SK-N-SH (cell line): ENCODE measurements around the gene THADA. TPM values are rescaled to one million over a fixed set of nuclear protein-coding genes. Genes with fewer than 3 reads are reported as not detected.

ENCODE experiments used
- CTCF ChIA-PET: fragments of 300-600, 350-600 bp; formaldehyde crosslinking; extraction: SDS; loops from one replicate; lab custom pipeline; 2021; lab: Yijun Ruan, JAX
- POLR2A ChIA-PET: fragments of 350-600 bp; sonication (Branson Sonifier 250); formaldehyde crosslinking; extraction: SDS; loops from one replicate; lab custom pipeline; 2020; ENCODE audit warnings: antibody characterized with exemption, inconsistent platforms; lab: Yijun Ruan, JAX
- DNase-seq: peaks from one replicate; pipeline ENCODE4 v3.0.0; 2012
- H2AFZ ChIP-seq: fragments of 200-600 bp; sonication (generic); 2 replicates; pipeline ENCODE4 v1.8.1; 2016; ENCODE audit warnings: antibody characterized with exemption, mild to moderate bottlenecking, low read depth
- H3F3A ChIP-seq: fragments of 200-600 bp; sonication (generic); replicated peaks from 2 replicates; pipeline ENCODE3; 2016; ENCODE audit warnings: antibody characterized with exemption, mild to moderate bottlenecking; ENCODE audit not compliant: insufficient read depth
- H3K27ac ChIP-seq, 2 experiments: fragments of 200-500 bp in 1 of 2; fragments of 200-600 bp in 1 of 2; sonication (Bioruptor generic) in 1 of 2; sonication (generic), shearing (Covaris generic) in 1 of 2; 2 replicates each; pipeline versions ENCODE4 v1.5.1 to v1.6.1; 2014 to 2016; ENCODE audit warnings: low read depth in 2 of 2, inconsistent platforms in 1 of 2, low read length in 1 of 2, mild to moderate bottlenecking in 1 of 2, mixed read lengths in 1 of 2
- H3K27me3 ChIP-seq: fragments of 200-600 bp; sonication (generic), shearing (Covaris generic); 2 replicates; pipeline ENCODE4 v1.6.1; 2016; ENCODE audit warnings: mixed run types; ENCODE audit not compliant: insufficient read depth
- H3K36me3 ChIP-seq, 2 experiments: fragments of 200-500 bp in 1 of 2; fragments of 200-600 bp in 1 of 2; sonication (Bioruptor generic) in 1 of 2; sonication (generic) in 1 of 2; replicated peaks in 1 of 2; 2 replicates each; pipeline versions ENCODE3 to v1.5.1; 2014 to 2016; ENCODE audit warnings: low read length in 1 of 2, mild to moderate bottlenecking in 1 of 2; ENCODE audit not compliant: insufficient read depth in 2 of 2, control insufficient read depth in 1 of 2
- H3K4me1 ChIP-seq, 2 experiments: fragments of 200-500 bp in 1 of 2; fragments of 200-600 bp in 1 of 2; sonication (Bioruptor generic) in 1 of 2; sonication (generic), shearing (Covaris generic) in 1 of 2; 2 replicates each; pipeline versions ENCODE4 v1.5.1 to v1.6.1; 2014 to 2016; ENCODE audit warnings: low read depth in 1 of 2, low read length in 1 of 2, mixed run types in 1 of 2; ENCODE audit not compliant: insufficient read depth in 2 of 2, control insufficient read depth in 1 of 2
- H3K4me2 ChIP-seq: fragments of 200-600 bp; sonication (generic), shearing (Covaris generic); 2 replicates; pipeline ENCODE4 v1.6.1; 2017; ENCODE audit warnings: mixed run types
- H3K4me3 ChIP-seq, 2 experiments: fragments of 200-500 bp in 1 of 2; fragments of 200-600 bp in 1 of 2; sonication (Bioruptor generic) in 1 of 2; sonication (generic), shearing (Covaris generic) in 1 of 2; 2 replicates each; pipeline versions ENCODE4 v1.5.1 to v1.8.1; 2014 to 2016; ENCODE audit warnings: low read depth in 2 of 2, inconsistent platforms in 1 of 2, low read length in 1 of 2, mild to moderate bottlenecking in 1 of 2, mixed read lengths in 1 of 2, moderate library complexity in 1 of 2
- H3K79me2 ChIP-seq: fragments of 200-600 bp; sonication (generic); 2 replicates; pipeline ENCODE4 v1.8.1; 2017; ENCODE audit warnings: mild to moderate bottlenecking; ENCODE audit not compliant: insufficient read depth
- H3K9ac ChIP-seq: fragments of 200-600 bp; sonication (generic); 2 replicates; pipeline ENCODE4 v1.6.1; 2017; ENCODE audit warnings: mixed run types
- H3K9me2 ChIP-seq: fragments of 200-600 bp; sonication (generic); 2 replicates; pipeline ENCODE4 v1.6.1; 2017; ENCODE audit warnings: mixed run types
- H3K9me3 ChIP-seq: fragments of 200-600 bp; sonication (generic); 2 replicates; pipeline ENCODE4 v1.6.1; 2017; ENCODE audit warnings: mixed run types, mild to moderate bottlenecking, moderate library complexity
- H4K20me1 ChIP-seq: fragments of 200-600 bp; sonication (generic); 2 replicates; pipeline ENCODE4 v1.6.1; 2017; ENCODE audit warnings: mild to moderate bottlenecking, mixed run types; ENCODE audit not compliant: insufficient read depth
- CHD2 ChIP-seq: fragments of 150-350 bp; IDR thresholded peaks from 2 replicates; pipeline ENCODE4 v1.6.1; 2018; ENCODE audit warnings: low read length; ENCODE audit not compliant: partially characterized antibody
- FOXJ3 ChIP-seq: sonication (generic); formaldehyde crosslinking; IDR thresholded peaks from 2 replicates; pipeline ENCODE4 v1.5.1; 2020; ENCODE audit warnings: mild to moderate bottlenecking, missing genetic modification reagents
- GABPA ChIP-seq: IDR thresholded peaks from 2 replicates; pipeline ENCODE4 v1.4.0; 2012; ENCODE audit warnings: low read depth, mild to moderate bottlenecking
- JUND ChIP-seq: IDR thresholded peaks from 2 replicates; pipeline ENCODE4 v1.4.0; 2012
- NRF1 ChIP-seq: IDR thresholded peaks from 2 replicates; pipeline ENCODE4 v1.6.1; 2012; ENCODE audit warnings: low read depth, mild to moderate bottlenecking, low read length
- RAD21 ChIP-seq: IDR thresholded peaks from 2 replicates; pipeline ENCODE4 v1.6.1; 2012; ENCODE audit warnings: mild to moderate bottlenecking, low read length
- SMC3 ChIP-seq: IDR thresholded peaks from 2 replicates; pipeline ENCODE4 v1.6.1; 2012; ENCODE audit warnings: low read depth, low read length, improper control_type of control experiment
- WGBS: methylation state at CpG from one replicate; pipeline ENCODE4 v1.1.6; 2017; ENCODE audit warnings: low lambda C conversion rate; 5-methylcytosine and 5-hydroxymethylcytosine counted together
- polyA plus RNA-seq, 3 experiments: library from polyadenylated mRNA; depleted of rRNA; stranded (reverse); fragments of >200 nt; gene quantifications; 2 replicates each; pipeline ENCODE4 v1.2.3, GENCODE V29; 2012
- TF ChIP-seq, protein P1 (sequence below): IDR thresholded peaks from 2 replicates; pipeline ENCODE4 v1.4.0; 2012; ENCODE audit warnings: low read depth
- TF ChIP-seq, protein P2 (sequence below): IDR thresholded peaks from 2 replicates; pipeline ENCODE4 v1.4.0; 2012; ENCODE audit warnings: low read depth, borderline replicate concordance
- TF ChIP-seq, protein P3 (sequence below): fragments of 150-350 bp; IDR thresholded peaks from 2 replicates; pipeline ENCODE4 v1.6.1; 2017; ENCODE audit warnings: antibody characterized with exemption, low read length, low read depth, borderline replicate concordance
- TF ChIP-seq, protein P4 (sequence below): IDR thresholded peaks from 2 replicates; pipeline ENCODE4 v1.6.1; 2012; ENCODE audit warnings: mild to moderate bottlenecking, low read depth, low read length, moderate library complexity

The THADA gene
- polyA plus RNA-seq, 1 of the 3 experiments (the other 2 are of a cell fraction): 25.6 TPM

DNA sequence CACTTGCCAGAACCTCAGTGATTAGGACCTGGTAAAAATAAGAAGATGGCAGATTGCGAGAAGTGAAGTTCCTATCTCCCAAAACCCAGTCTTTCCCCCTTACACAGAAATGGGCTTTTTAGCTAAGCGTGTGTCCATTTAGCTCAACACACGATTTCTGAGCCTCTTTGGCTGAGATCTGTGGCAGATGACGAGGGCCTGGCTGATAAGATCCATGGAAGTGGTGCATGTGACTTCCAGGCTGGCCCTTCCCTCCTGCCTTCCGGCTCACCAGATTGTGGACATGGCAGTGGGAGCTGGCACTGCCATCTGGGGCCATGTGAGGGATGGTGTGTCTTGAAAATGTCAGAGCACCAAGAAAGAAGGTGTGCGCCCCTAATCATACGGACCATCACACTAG is 328.5 kb downstream of the THADA start (continued):
- TF ChIP-seq NRF1 (no peak), CHD2 (peak; percentile 91), SMC3 (peak; percentile 2; the same call in 1 of the 2 replicates), FOXJ3 (CRISPR knock-in tag) (peak; percentile 95)
- TF ChIP-seq, protein P1, sequence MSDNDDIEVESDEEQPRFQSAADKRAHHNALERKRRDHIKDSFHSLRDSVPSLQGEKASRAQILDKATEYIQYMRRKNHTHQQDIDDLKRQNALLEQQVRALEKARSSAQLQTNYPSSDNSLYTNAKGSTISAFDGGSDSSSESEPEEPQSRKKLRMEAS: no peak
- TF ChIP-seq, protein P2, sequence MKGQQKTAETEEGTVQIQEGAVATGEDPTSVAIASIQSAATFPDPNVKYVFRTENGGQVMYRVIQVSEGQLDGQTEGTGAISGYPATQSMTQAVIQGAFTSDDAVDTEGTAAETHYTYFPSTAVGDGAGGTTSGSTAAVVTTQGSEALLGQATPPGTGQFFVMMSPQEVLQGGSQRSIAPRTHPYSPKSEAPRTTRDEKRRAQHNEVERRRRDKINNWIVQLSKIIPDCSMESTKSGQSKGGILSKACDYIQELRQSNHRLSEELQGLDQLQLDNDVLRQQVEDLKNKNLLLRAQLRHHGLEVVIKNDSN: peak; percentile 68; the same call in 1 of the 2 replicates
- TF ChIP-seq, protein P3, sequence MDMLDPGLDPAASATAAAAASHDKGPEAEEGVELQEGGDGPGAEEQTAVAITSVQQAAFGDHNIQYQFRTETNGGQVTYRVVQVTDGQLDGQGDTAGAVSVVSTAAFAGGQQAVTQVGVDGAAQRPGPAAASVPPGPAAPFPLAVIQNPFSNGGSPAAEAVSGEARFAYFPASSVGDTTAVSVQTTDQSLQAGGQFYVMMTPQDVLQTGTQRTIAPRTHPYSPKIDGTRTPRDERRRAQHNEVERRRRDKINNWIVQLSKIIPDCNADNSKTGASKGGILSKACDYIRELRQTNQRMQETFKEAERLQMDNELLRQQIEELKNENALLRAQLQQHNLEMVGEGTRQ: peak; percentile 47; the same call in 1 of the 2 replicates

DNA sequence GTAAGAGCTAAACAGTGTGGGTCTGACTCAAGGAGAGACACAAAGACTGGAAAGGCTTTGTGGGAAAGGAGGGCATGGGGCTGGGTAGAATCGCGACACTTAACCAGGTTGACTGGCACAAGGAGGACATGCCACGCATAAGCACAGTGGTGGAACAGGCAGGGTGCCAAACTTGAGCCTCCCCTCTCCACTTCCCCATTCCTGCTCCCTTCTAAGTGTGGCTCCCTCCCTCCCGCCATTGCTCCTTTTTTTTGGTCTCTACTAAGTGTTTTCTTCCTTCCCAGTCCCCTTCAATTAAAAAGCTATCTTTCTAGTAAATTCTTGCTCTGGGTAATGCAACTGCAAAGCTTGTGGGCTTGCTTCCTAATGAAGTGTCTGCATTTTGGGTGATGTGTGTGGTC is 329.1 kb downstream of the THADA start:
- WGBS: 93% methylated on average over 4 of the region's 4 CpGs
- Histone ChIP-seq H3K79me2 (no peaks in the 10 kb centered on the region), H3K27ac (peak overlapping the region; percentile 5 to 99; a peak in 3 of 4 replicates), H3F3A (peaks cover 6% of the 10 kb centered on the region), H3K36me3 (no peaks in the 10 kb centered on the region), H4K20me1 (no peaks in the 10 kb centered on the region), H3K9me3 (no peaks in the 10 kb centered on the region), H3K4me2 (no peak overlapping the region), H2AFZ (no peak overlapping the region), H3K27me3 (no peaks in the 10 kb centered on the region), H3K9ac (no peak overlapping the region), H3K4me3 (no peak overlapping the region), H3K4me1 (peaks cover 20 to 66% of the 10 kb centered on the region in 2 experiments), H3K9me2 (no peaks in the 10 kb centered on the region)
- ChIA-PET CTCF (interaction anchor here (0.7 to 7.4 kb wide), 16 partner anchors 9 to 438 kb away, joined by 3 to 61 read pairs (median 5); partner anchors contain the start of gene ZFP36L2), POLR2A (interaction anchor here (1.0 to 2.2 kb wide), 14 partner anchors 10 to 255 kb away, joined by 3 to 25 read pairs (median 6); partner anchors contain the start of gene ZFP36L2)
- DNase-seq: no peak
- TF ChIP-seq CHD2 (no peak), JUND (no peak), RAD21 (0 out of 2 replicates have a peak, but pooled peaks have one; percentile 13), GABPA (no peak)
- TF ChIP-seq, protein P4, sequence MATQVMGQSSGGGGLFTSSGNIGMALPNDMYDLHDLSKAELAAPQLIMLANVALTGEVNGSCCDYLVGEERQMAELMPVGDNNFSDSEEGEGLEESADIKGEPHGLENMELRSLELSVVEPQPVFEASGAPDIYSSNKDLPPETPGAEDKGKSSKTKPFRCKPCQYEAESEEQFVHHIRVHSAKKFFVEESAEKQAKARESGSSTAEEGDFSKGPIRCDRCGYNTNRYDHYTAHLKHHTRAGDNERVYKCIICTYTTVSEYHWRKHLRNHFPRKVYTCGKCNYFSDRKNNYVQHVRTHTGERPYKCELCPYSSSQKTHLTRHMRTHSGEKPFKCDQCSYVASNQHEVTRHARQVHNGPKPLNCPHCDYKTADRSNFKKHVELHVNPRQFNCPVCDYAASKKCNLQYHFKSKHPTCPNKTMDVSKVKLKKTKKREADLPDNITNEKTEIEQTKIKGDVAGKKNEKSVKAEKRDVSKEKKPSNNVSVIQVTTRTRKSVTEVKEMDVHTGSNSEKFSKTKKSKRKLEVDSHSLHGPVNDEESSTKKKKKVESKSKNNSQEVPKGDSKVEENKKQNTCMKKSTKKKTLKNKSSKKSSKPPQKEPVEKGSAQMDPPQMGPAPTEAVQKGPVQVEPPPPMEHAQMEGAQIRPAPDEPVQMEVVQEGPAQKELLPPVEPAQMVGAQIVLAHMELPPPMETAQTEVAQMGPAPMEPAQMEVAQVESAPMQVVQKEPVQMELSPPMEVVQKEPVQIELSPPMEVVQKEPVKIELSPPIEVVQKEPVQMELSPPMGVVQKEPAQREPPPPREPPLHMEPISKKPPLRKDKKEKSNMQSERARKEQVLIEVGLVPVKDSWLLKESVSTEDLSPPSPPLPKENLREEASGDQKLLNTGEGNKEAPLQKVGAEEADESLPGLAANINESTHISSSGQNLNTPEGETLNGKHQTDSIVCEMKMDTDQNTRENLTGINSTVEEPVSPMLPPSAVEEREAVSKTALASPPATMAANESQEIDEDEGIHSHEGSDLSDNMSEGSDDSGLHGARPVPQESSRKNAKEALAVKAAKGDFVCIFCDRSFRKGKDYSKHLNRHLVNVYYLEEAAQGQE: no peak
